Measurements from ENCODE around the gene USH2A. TPM values are rescaled to one million over a fixed set of nuclear protein-coding genes. Genes with fewer than 3 reads are reported as not detected.

USH2A gene
- total RNA-seq, 1 donor from 2014 or later = 0.14 TPM

GRCh38 chr1:216071262-216071661 lies 352.0 kb downstream of the USH2A start:
- Mint-ChIP-seq H3K27me3 (ENCODE audit: low read depth) (no peaks in the 10 kb centered on the region), H3K36me3 (ENCODE audit: low read depth) (no peaks in the 10 kb centered on the region), H3K4me1 (peaks cover 28% of the 10 kb centered on the region), H3K4me3 (no peak overlapping the region), H3K9me3 (no peaks in the 10 kb centered on the region), H3K27ac (ENCODE audit: unreplicated experiment) (no peak overlapping the region)
- no peak for DNase-seq (ENCODE audit: low read depth, low spot score)
- TF ChIP-seq CTCF (conservative IDR thresholded peaks at IDR 0.05) = no peak

- DNase-seq (ENCODE audit: low read depth, low spot score) = no peak
- H3K4me1 Mint-ChIP-seq = no peaks in the 10 kb centered on the region
- H3K36me3 Mint-ChIP-seq (ENCODE audit: low read depth) = no peaks in the 10 kb centered on the region
- no peaks in the 10 kb centered on the region for H3K9me3 Mint-ChIP-seq
- no peak overlapping the region for H3K27ac Mint-ChIP-seq (ENCODE audit: unreplicated experiment)
- H3K27me3 Mint-ChIP-seq (ENCODE audit: low read depth) = no peaks in the 10 kb centered on the region
- no peak overlapping the region for H3K4me3 Mint-ChIP-seq
- TF ChIP-seq CTCF (conservative IDR thresholded peaks at IDR 0.05) = no peak
These were observed 358.6 kb downstream of the USH2A start for GRCh38 chr1:216064643-216065042.

GRCh38 chr1:216057947-216058346 lies 365.3 kb downstream of the USH2A start:
- no peak for DNase-seq (ENCODE audit: low read depth, low spot score)
- Mint-ChIP-seq H3K4me1 (no peaks in the 10 kb centered on the region), H3K36me3 (ENCODE audit: low read depth) (no peaks in the 10 kb centered on the region), H3K27me3 (ENCODE audit: low read depth) (no peaks in the 10 kb centered on the region), H3K4me3 (no peak overlapping the region), H3K27ac (ENCODE audit: unreplicated experiment) (no peak overlapping the region), H3K9me3 (no peaks in the 10 kb centered on the region)
- TF ChIP-seq CTCF (conservative IDR thresholded peaks at IDR 0.05) = no peak

- Mint-ChIP-seq H3K27ac (ENCODE audit: unreplicated experiment) (no peak overlapping the region), H3K9me3 (no peaks in the 10 kb centered on the region), H3K4me3 (no peak overlapping the region), H3K36me3 (ENCODE audit: low read depth) (no peaks in the 10 kb centered on the region), H3K4me1 (no peaks in the 10 kb centered on the region), H3K27me3 (ENCODE audit: low read depth) (no peaks in the 10 kb centered on the region)
- DNase-seq (ENCODE audit: low read depth, low spot score) = no peak
- no peak for TF ChIP-seq CTCF (conservative IDR thresholded peaks at IDR 0.05)
These were observed 366.2 kb downstream of the USH2A start for GRCh38 chr1:216057063-216057462.

GRCh38 chr1:216055004-216055403 lies 368.2 kb downstream of the USH2A start:
- no peaks in the 10 kb centered on the region for H3K4me1 Mint-ChIP-seq
- no peaks in the 10 kb centered on the region for H3K36me3 Mint-ChIP-seq (ENCODE audit: low read depth)
- H3K9me3 Mint-ChIP-seq = peaks cover 5% of the 10 kb centered on the region
- H3K4me3 Mint-ChIP-seq = no peak overlapping the region
- DNase-seq (ENCODE audit: low read depth, low spot score) = no peak
- no peak for TF ChIP-seq CTCF (conservative IDR thresholded peaks at IDR 0.05)
- no peaks in the 10 kb centered on the region for H3K27me3 Mint-ChIP-seq (ENCODE audit: low read depth)
- H3K27ac Mint-ChIP-seq (ENCODE audit: unreplicated experiment) = no peak overlapping the region

- H3K27me3 Mint-ChIP-seq (ENCODE audit: low read depth) = no peaks in the 10 kb centered on the region
- no peaks in the 10 kb centered on the region for H3K36me3 Mint-ChIP-seq (ENCODE audit: low read depth)
- peaks cover 5% of the 10 kb centered on the region for H3K9me3 Mint-ChIP-seq
- no peaks in the 10 kb centered on the region for H3K4me1 Mint-ChIP-seq
- no peak for TF ChIP-seq CTCF (conservative IDR thresholded peaks at IDR 0.05)
- no peak overlapping the region for H3K27ac Mint-ChIP-seq (ENCODE audit: unreplicated experiment)
- no peak overlapping the region for H3K4me3 Mint-ChIP-seq
- DNase-seq (ENCODE audit: low read depth, low spot score) = no peak
These were observed 368.6 kb downstream of the USH2A start for GRCh38 chr1:216054600-216054999.

Measured in neural crest cell (in vitro differentiated cells).